Hepatocyte (in vitro differentiated cells): ENCODE measurements around the gene NME3. TPM values are rescaled to one million over a fixed set of nuclear protein-coding genes. Genes with fewer than 3 reads are reported as not detected.

Experiments
- DNase-seq: peaks from one replicate; pipeline ENCODE4 v3.0.0-alpha.2; 2016; ENCODE audit warnings: low spot score
- H2AFZ ChIP-seq: fragments of 200-600 bp; sonication (generic); 2 replicates; pipeline ENCODE4 v1.6.0; 2016; ENCODE audit warnings: antibody characterized with exemption, mild to moderate bottlenecking
- H3K27ac ChIP-seq: fragments of 200-600 bp; sonication (generic); 2 replicates; pipeline ENCODE4 v1.5.1; 2016; ENCODE audit warnings: mild to moderate bottlenecking
- H3K27me3 ChIP-seq: fragments of 200-600 bp; sonication (generic); 2 replicates; pipeline ENCODE4 v1.6.1; 2016
- H3K36me3 ChIP-seq: fragments of 200-600 bp; sonication (generic); replicated peaks from 2 replicates; pipeline ENCODE4 v1.5.1; 2016; ENCODE audit warnings: low read depth; ENCODE audit not compliant: insufficient read depth
- H3K4me1 ChIP-seq: fragments of 200-600 bp; sonication (generic); 2 replicates; pipeline ENCODE4 v1.5.1; 2016; ENCODE audit warnings: mild to moderate bottlenecking, moderate library complexity; ENCODE audit not compliant: insufficient read depth
- H3K4me2 ChIP-seq: fragments of 200-600 bp; sonication (generic); 2 replicates; pipeline ENCODE4 v1.6.0; 2016
- H3K4me3 ChIP-seq: fragments of 200-600 bp; sonication (generic); 2 replicates; pipeline ENCODE4 v1.5.1; 2016; ENCODE audit warnings: mild to moderate bottlenecking
- H3K79me2 ChIP-seq: fragments of 200-600 bp; sonication (generic); 2 replicates; pipeline ENCODE4 v1.6.0; 2017; ENCODE audit warnings: mild to moderate bottlenecking
- H3K9me2 ChIP-seq: fragments of 200-600 bp; sonication (generic); replicated peaks from 2 replicates; pipeline ENCODE4 v1.6.0; 2017; ENCODE audit warnings: mild to moderate bottlenecking; ENCODE audit not compliant: insufficient read depth
- H3K9me3 ChIP-seq: fragments of 200-600 bp; sonication (generic); 2 replicates; pipeline ENCODE4 v1.5.1; 2016; ENCODE audit warnings: low read depth, mild to moderate bottlenecking
- H4K20me1 ChIP-seq: fragments of 200-600 bp; sonication (generic); 2 replicates; pipeline ENCODE4 v1.6.0; 2016; ENCODE audit warnings: mild to moderate bottlenecking; ENCODE audit not compliant: insufficient read depth, poor library complexity, severe bottlenecking
- CTCF ChIP-seq: fragments of 200-600 bp; sonication (generic); IDR thresholded peaks from 2 replicates; pipeline ENCODE4 v1.5.1; 2016; ENCODE audit warnings: antibody characterized with exemption, mild to moderate bottlenecking; ENCODE audit not compliant: poor library complexity
- EZH2 ChIP-seq: fragments of 200-600 bp; sonication (generic); IDR thresholded peaks from 2 replicates; pipeline ENCODE4 v1.6.1; 2016; ENCODE audit warnings: antibody characterized with exemption, mild to moderate bottlenecking, borderline replicate concordance
- EZH2phosphoT487 ChIP-seq: fragments of 200-600 bp; sonication (generic); IDR thresholded peaks from one replicate; pipeline ENCODE4 v1.6.1; 2018; ENCODE audit warnings: antibody characterized with exemption, mild to moderate bottlenecking, low read depth, moderate library complexity; ENCODE audit not compliant: unreplicated experiment, severe bottlenecking
- WGBS: methylation state at CpG from one replicate; pipeline ENCODE4 v1.1.6; 2016; ENCODE audit warnings: low lambda C conversion rate; ENCODE audit errors: missing lambda C conversion rate; 5-methylcytosine and 5-hydroxymethylcytosine counted together
- polyA plus RNA-seq: library from polyadenylated mRNA; unstranded; fragments of >200 nt; fragmentation: Nextera tagmentation; extraction: Ambion mirVana; gene quantifications from 2 replicates; pipeline ENCODE4 v1.2.1, GENCODE V29; 2016
- total RNA-seq: library from RNA; depleted of rRNA; stranded (reverse); fragments of >200 nt; gene quantifications from 2 replicates; pipeline ENCODE4 v1.2.3, GENCODE V29; 2014

Gene NME3
- total and polyA plus RNA-seq, 2 experiments from 2014 or later, result 34.8 to 86.6 TPM

- no peak overlapping the region for H3K4me2 ChIP-seq
- no peaks in the 10 kb centered on the region for H3K9me3 ChIP-seq
- H3K4me1 ChIP-seq, result peaks cover 1% of the 10 kb centered on the region
- H2AFZ ChIP-seq, result no peak overlapping the region
- H3K27ac ChIP-seq, result no peak overlapping the region
- H3K36me3 ChIP-seq, result no peaks in the 10 kb centered on the region
- H3K4me3 ChIP-seq, result no peak overlapping the region
- H4K20me1 ChIP-seq, result peaks cover 13% of the 10 kb centered on the region
- peaks cover 32% of the 10 kb centered on the region for H3K79me2 ChIP-seq
- 96% methylated on average over 32 of the region's 32 CpGs for WGBS
- no peak for TF ChIP-seq EZH2
- TF ChIP-seq EZH2phosphoT487, result no peak
- no peak for TF ChIP-seq CTCF
- no peak for DNase-seq
- no peaks in the 10 kb centered on the region for H3K27me3 ChIP-seq
- no peaks in the 10 kb centered on the region for H3K9me2 ChIP-seq
Measured at GRCh38 chr16:1726661-1727502, 44.5 kb downstream of the NME3 start.

- H3K79me2 ChIP-seq, result peaks cover 50% of the 10 kb centered on the region
Measured at GRCh38 chr16:1724491-1724890, 46.9 kb downstream of the NME3 start.

GRCh38 chr16:1723450-1724147 lies 47.7 kb downstream of the NME3 start:
- H3K4me3 ChIP-seq, result no peak overlapping the region
- TF ChIP-seq CTCF (peak; percentile 60), EZH2phosphoT487 (no peak)
- DNase-seq, result peak; percentile 70
- peaks cover 4% of the 10 kb centered on the region for H3K4me1 ChIP-seq
- H3K36me3 ChIP-seq, result no peaks in the 10 kb centered on the region
- WGBS, result 64% methylated on average over 6 of the region's 6 CpGs
- peaks cover 13% of the 10 kb centered on the region for H4K20me1 ChIP-seq
- H3K27ac ChIP-seq, result no peak overlapping the region
- no peaks in the 10 kb centered on the region for H3K27me3 ChIP-seq
- H2AFZ ChIP-seq, result no peak overlapping the region
- H3K9me3 ChIP-seq, result no peaks in the 10 kb centered on the region
- H3K79me2 ChIP-seq, result peaks cover 58% of the 10 kb centered on the region
- H3K4me2 ChIP-seq, result no peak overlapping the region
- no peaks in the 10 kb centered on the region for H3K9me2 ChIP-seq

More at GRCh38 chr16:1724491-1724890, 46.9 kb downstream of the NME3 start:
- H3K36me3 ChIP-seq, result no peaks in the 10 kb centered on the region
- no peak overlapping the region for H3K27ac ChIP-seq
- no peak for DNase-seq
- TF ChIP-seq EZH2, result no peak
- WGBS, result 98% methylated on average over 12 of the region's 12 CpGs
- no peak overlapping the region for H3K4me3 ChIP-seq
- H2AFZ ChIP-seq, result no peak overlapping the region
- H3K9me3 ChIP-seq, result no peaks in the 10 kb centered on the region
- no peaks in the 10 kb centered on the region for H3K9me2 ChIP-seq
- H4K20me1 ChIP-seq, result peaks cover 13% of the 10 kb centered on the region
- H3K4me2 ChIP-seq, result no peak overlapping the region
- no peaks in the 10 kb centered on the region for H3K27me3 ChIP-seq
- H3K4me1 ChIP-seq, result peaks cover 4% of the 10 kb centered on the region

- Histone ChIP-seq H2AFZ (no peak overlapping the region), H4K20me1 (peaks cover 12% of the 10 kb centered on the region), H3K36me3 (no peaks in the 10 kb centered on the region), H3K4me1 (peaks cover 4% of the 10 kb centered on the region), H3K27me3 (no peaks in the 10 kb centered on the region), H3K4me3 (no peak overlapping the region), H3K9me3 (no peaks in the 10 kb centered on the region), H3K79me2 (peaks cover 76% of the 10 kb centered on the region), H3K27ac (no peak overlapping the region), H3K9me2 (no peaks in the 10 kb centered on the region), H3K4me2 (no peak overlapping the region)
- DNase-seq, result no peak
- 96% methylated on average over 9 of the region's 9 CpGs for WGBS
- TF ChIP-seq EZH2 (no peak), CTCF (no peak), EZH2phosphoT487 (no peak)
Measured at GRCh38 chr16:1721372-1721771, 50.0 kb downstream of the NME3 start.
